K562 (cell line): ENCODE measurements around the gene FGF22. TPM values are rescaled to one million over a fixed set of nuclear protein-coding genes. Genes with fewer than 3 reads are reported as not detected.

Experiments
- ATAC-seq: fragments of 200-7000 bp; cut with Tn5 transposase; 3 replicates; pipeline ENCODE4 v1.9.1; 2020; ENCODE audit warnings: moderate library complexity
- BruUV-seq: library from RNA; stranded (reverse); fragments of 400-500 nt; replicated peaks from 2 replicates; lab custom pipeline; 2021; lab: Mats Ljungman, UMichigan
- CTCF ChIA-PET: fragments of 300-600 bp; formaldehyde crosslinking; extraction: SDS; loops from one replicate; lab custom pipeline; 2021; ENCODE audit warnings: low intra/inter-chr PET ratio; lab: Yijun Ruan, JAX
- POLR2A ChIA-PET: fragments of 300-600, 350-650 bp; sonication (Branson Sonifier 250); formaldehyde crosslinking; extraction: SDS; loops from one replicate; lab custom pipeline; 2021; ENCODE audit warnings: antibody characterized with exemption, inconsistent platforms; lab: Yijun Ruan, JAX
- DNase-seq, 4 experiments: peaks; one replicate each; pipeline versions ENCODE4 v3.0.0 to v3.0.0-alpha.2; 2011 to 2018; ENCODE audit warnings: low spot score in 3 of 4, mixed read lengths in 3 of 4; ENCODE audit errors: extremely low read depth in 1 of 4
- FAIRE-seq: peaks from 2 replicates; lab custom pipeline; 2011; peaks lifted over from hg19 to GRCh38; lab: Jason Lieb, UNC
- H2AFZ ChIP-seq: 2 replicates; pipeline ENCODE4 v1.6.0; 2011; ENCODE audit warnings: low read depth, low read length, control low read depth, inconsistent platforms
- H3K27ac ChIP-seq: fragments of 200-600 bp; 3 replicates; pipeline ENCODE4 v1.8.0; 2011; ENCODE audit warnings: low read depth, mild to moderate bottlenecking, control low read depth, inconsistent platforms, low read length, moderate library complexity, mixed read lengths; ENCODE audit errors: extremely low read depth
- H3K27me3 ChIP-seq, 2 experiments: fragments of 300-600 bp in 1 of 2; 2 replicates in 1 of 2; 3 replicates in 1 of 2; pipeline versions ENCODE4 v1.6.0 to v1.8.0; 2011; ENCODE audit warnings: inconsistent platforms in 2 of 2, low read length in 2 of 2, mild to moderate bottlenecking in 1 of 2, mixed read lengths in 1 of 2, moderate library complexity in 1 of 2; ENCODE audit not compliant: control insufficient read depth in 2 of 2, insufficient read depth in 2 of 2
- H3K36me3 ChIP-seq: fragments of 300-600 bp; 3 replicates; pipeline ENCODE4 v1.8.0; 2011; ENCODE audit warnings: mild to moderate bottlenecking, low read length, inconsistent platforms; ENCODE audit not compliant: control insufficient read depth, insufficient read depth
- H3K4me1 ChIP-seq, 2 experiments: fragments of 200-600 bp in 1 of 2; replicated peaks in 1 of 2; 2 replicates in 1 of 2; 3 replicates in 1 of 2; pipeline versions ENCODE4 v1.5.1 to v1.8.0; 2011; ENCODE audit warnings: inconsistent platforms in 2 of 2, low read length in 2 of 2, mild to moderate bottlenecking in 1 of 2, mixed read lengths in 1 of 2, moderate library complexity in 1 of 2; ENCODE audit not compliant: control insufficient read depth in 2 of 2, insufficient read depth in 2 of 2
- H3K4me2 ChIP-seq: 2 replicates; pipeline ENCODE4 v1.6.1; 2011; ENCODE audit warnings: low read length, control low read depth, inconsistent platforms, mixed read lengths; ENCODE audit not compliant: insufficient read depth
- H3K4me3 ChIP-seq: fragments of 200-600 bp; sonication (generic), shearing (Covaris generic); 2 replicates; pipeline ENCODE4 v1.5.1; 2016; ENCODE audit warnings: control low read depth, inconsistent platforms
- H3K79me2 ChIP-seq: fragments of 200-600 bp; 3 replicates; pipeline ENCODE4 v1.8.0; 2011; ENCODE audit warnings: low read length, inconsistent platforms; ENCODE audit not compliant: control insufficient read depth, insufficient read depth
- H3K9ac ChIP-seq, 2 experiments: 2 replicates each; pipeline versions ENCODE4 v1.6.0 to v1.6.1; 2011; ENCODE audit warnings: low read depth in 2 of 2, low read length in 2 of 2, control low read depth in 1 of 2, inconsistent platforms in 1 of 2, mild to moderate bottlenecking in 1 of 2, mixed read lengths in 1 of 2; ENCODE audit not compliant: insufficient read depth in 1 of 2
- H3K9me1 ChIP-seq: one replicate; pipeline ENCODE4 v1.6.0; 2011; ENCODE audit warnings: inconsistent platforms, mild to moderate bottlenecking, low read length, moderate library complexity; ENCODE audit not compliant: control insufficient read depth, insufficient read depth
- H3K9me3 ChIP-seq: replicated peaks from 2 replicates; pipeline ENCODE4 v1.5.1; 2011; ENCODE audit warnings: low read depth, low read length, inconsistent platforms; ENCODE audit not compliant: control insufficient read depth, insufficient read depth
- H4K20me1 ChIP-seq: replicated peaks from 2 replicates; pipeline ENCODE4 v1.6.1; 2011; ENCODE audit warnings: low read length, inconsistent platforms, mixed read lengths; ENCODE audit not compliant: control insufficient read depth, insufficient read depth
- CBX1 ChIP-seq: sonication (generic); IDR thresholded peaks from 2 replicates; pipeline ENCODE4 v1.6.1; 2016; ENCODE audit warnings: antibody characterized with exemption, low read depth, mild to moderate bottlenecking
- CBX8 ChIP-seq: fragments of 200-600 bp; sonication (generic); IDR thresholded peaks from 2 replicates; pipeline ENCODE4 v1.6.1; 2012; ENCODE audit warnings: borderline replicate concordance, mixed run types, low read depth, mild to moderate bottlenecking, moderate library complexity, mixed read lengths, low read length, control low read depth, inconsistent platforms; ENCODE audit not compliant: poor library complexity, severe bottlenecking; ENCODE audit errors: extremely low read depth
- DPF2 ChIP-seq: fragments of 450-650 bp; IDR thresholded peaks from 2 replicates; pipeline ENCODE4 v1.6.1; 2016
- HNRNPLL ChIP-seq: fragments of 200-400 bp; formaldehyde crosslinking; IDR thresholded peaks from 2 replicates; pipeline ENCODE4 v1.6.1; 2017; ENCODE audit warnings: low read length, low read depth, mild to moderate bottlenecking; ENCODE audit not compliant: poor library complexity, severe bottlenecking
- KDM5B ChIP-seq: fragments of 200-600 bp; sonication (generic); IDR thresholded peaks from 2 replicates; pipeline ENCODE4 v1.6.1; 2012; ENCODE audit warnings: low read depth, mild to moderate bottlenecking, moderate library complexity, low read length, control low read depth, inconsistent platforms; ENCODE audit not compliant: insufficient replicate concordance
- L3MBTL2 ChIP-seq: fragments of 450-650 bp; IDR thresholded peaks from 2 replicates; pipeline ENCODE4 v1.6.1; 2016; ENCODE audit warnings: mild to moderate bottlenecking, moderate library complexity
- MAZ ChIP-seq, 2 experiments: fragments of 450-650 bp in 1 of 2; sonication (generic) in 1 of 2; formaldehyde crosslinking; IDR thresholded peaks in 1 of 2; conservative IDR thresholded peaks in 1 of 2; 2 replicates each; pipeline versions ENCODE4 v1.4.0 to v1.5.0; 2020; ENCODE audit warnings: mild to moderate bottlenecking in 1 of 2, missing genetic modification reagents in 1 of 2
- MTA3 ChIP-seq: fragments of 450-650 bp; formaldehyde crosslinking; IDR thresholded peaks from 2 replicates; pipeline ENCODE4 v1.6.1; 2017; ENCODE audit warnings: mild to moderate bottlenecking, borderline replicate concordance
- PPARD ChIP-seq: fragments of 250-450 bp; sonication (Bioruptor Pico); IDR thresholded peaks from 2 replicates; pipeline ENCODE4 v1.8.0; 2022; ENCODE audit warnings: inconsistent platforms, mild to moderate bottlenecking, moderate library complexity
- SAFB2 ChIP-seq: fragments of 200-400 bp; formaldehyde crosslinking; IDR thresholded peaks from 2 replicates; pipeline ENCODE4 v1.6.1; 2018; ENCODE audit warnings: borderline replicate concordance, low read length, low read depth, moderate library complexity; ENCODE audit not compliant: severe bottlenecking
- SMARCE1 ChIP-seq: fragments of 450-650 bp; IDR thresholded peaks from 2 replicates; pipeline ENCODE4 v1.7.1; 2016; ENCODE audit warnings: mild to moderate bottlenecking
- TCF7 ChIP-seq: sonication (generic); IDR thresholded peaks from 2 replicates; pipeline ENCODE4 v1.6.1; 2016; ENCODE audit warnings: antibody characterized with exemption, borderline replicate concordance
- ZFP36 ChIP-seq: fragments of 150-350 bp; IDR thresholded peaks from 2 replicates; pipeline ENCODE4 v1.6.1; 2018; ENCODE audit warnings: low read length, low read depth; ENCODE audit not compliant: partially characterized antibody
- ZNF277 ChIP-seq: fragments of 250-450 bp; sonication (Bioruptor Pico); IDR thresholded peaks from 2 replicates; pipeline ENCODE4 v1.8.0; 2022; ENCODE audit warnings: inconsistent platforms, mild to moderate bottlenecking, moderate library complexity, borderline replicate concordance
- ZNF280B ChIP-seq: fragments of 250-450 bp; sonication (Bioruptor Pico); IDR thresholded peaks from 2 replicates; pipeline ENCODE4 v1.5.1; 2021; ENCODE audit warnings: mild to moderate bottlenecking
- WGBS: fragments of 100-300 bp; shearing (Covaris generic); methylation state at CpG from one replicate; pipeline ENCODE4 v1.1.6; 2016; ENCODE audit warnings: low coverage, mixed read lengths; ENCODE audit not compliant: insufficient coverage; ENCODE audit errors: missing lambda C conversion rate; 5-methylcytosine and 5-hydroxymethylcytosine counted together
- in situ Hi-C: fragments of 300-500 bp; cut with MboI; formaldehyde crosslinking; loops from 4 replicates; pipeline ENCODE4 v1.15.0; 2018; ENCODE audit warnings: inconsistent platforms, mixed read lengths
- intact Hi-C: fragments of 100-400 bp; cut with micrococcal nuclease; formaldehyde crosslinking; loops from 2 replicates; pipeline ENCODE4 v1.14.2; 2022
- polyA plus RNA-seq, 8 experiments: library from polyadenylated mRNA; depleted of rRNA in 4 of 8; stranded (reverse) in 5 of 8; unstranded in 3 of 8; fragments of >200 nt; fragmentation: Nextera tagmentation in 2 of 8; fragmentation: Illumina TruSeq in 1 of 8; extraction: Ambion mirVana in 2 of 8; extraction: Trizol in 1 of 8; gene quantifications; 2 replicates each; pipeline versions ENCODE4 v1.2.1 to v1.2.3, GENCODE V29; 2011 to 2014; ENCODE audit warnings: inconsistent platforms in 1 of 8, missing spikeins in 1 of 8
- total RNA-seq, 7 experiments: library from RNA; depleted of rRNA in 6 of 7; stranded (reverse); fragments of >200 nt in 6 of 7; fragmentation: Illumina TruSeq in 2 of 7; extraction: Trizol in 2 of 7; gene quantifications; 2 replicates each; pipeline versions ENCODE4 v1.2.1 to v1.2.3, GENCODE V29; 2011 to 2021; ENCODE audit warnings: low replicate concordance in 1 of 7

FGF22 gene
- total and polyA plus RNA-seq, 9 of the 15 experiments (the other 6 are each of a cell fraction or from before 2014, with no cell fraction given) = 0.14 to 2.2 (median 0.86) TPM; not detected in 4

GRCh38 chr19:595326-596262 lies 44.1 kb upstream of the FGF22 start (continued):
- TF ChIP-seq ZNF277 = no peak
- no peak for TF ChIP-seq TCF7
- TF ChIP-seq ZFP36 = peak; percentile 66

- H3K4me3 ChIP-seq = no peak overlapping the region
- 0 out of 2 replicates have a peak, but pooled peaks cover 1% of the 10 kb centered on the region for H3K9me3 ChIP-seq
- intact Hi-C loops (no loop called here), in situ Hi-C loops (no loop called here)
- H2AFZ ChIP-seq = no peak overlapping the region
- H3K9ac ChIP-seq = 0 out of 4 replicates have a peak overlapping the region, but pooled peaks of 1 of the 2 experiments have one; percentile 26
- no peak for FAIRE-seq
- no peak overlapping the region for H3K4me2 ChIP-seq
- ChIA-PET POLR2A (no interaction called here), CTCF (no interaction called here)
- H3K4me1 ChIP-seq = peaks cover 3 to 58% of the 10 kb centered on the region in 2 experiments; a peak in 3 of 5 replicates
- ATAC-seq = no peak
- no peaks in the 10 kb centered on the region for H3K79me2 ChIP-seq
- BruUV-seq = no TSS peak
- no peaks in the 10 kb centered on the region for H3K9me1 ChIP-seq
- no peak for DNase-seq
- H3K36me3 ChIP-seq = no peaks in the 10 kb centered on the region
- no peak overlapping the region for H3K27ac ChIP-seq
- WGBS = 51% methylated on average over 13 of the region's 16 CpGs
- H3K27me3 ChIP-seq = peaks cover 12 to 27% of the 10 kb centered on the region in 2 experiments; a peak in 4 of 5 replicates
- H4K20me1 ChIP-seq = peaks cover 17% of the 10 kb centered on the region; the same call in 1 of the 2 replicates
- TF ChIP-seq L3MBTL2 (no peak), ZNF280B (CRISPR knock-in tag) (no peak), SMARCE1 (no peak), SAFB2 (no peak), MAZ (CRISPR knock-in tag; conservative IDR thresholded peaks at IDR 0.05 in 1 of 2, IDR thresholded peaks at IDR 0.05 in 1 of 2) (no peak), KDM5B (no peak), PPARD (CRISPR knock-in tag) (no peak), CBX8 (no peak), HNRNPLL (no peak), CBX1 (no peak), MTA3 (no peak), DPF2 (no peak)
Measured at GRCh38 chr19:596263-596655, 43.4 kb upstream of the FGF22 start.
